ENCODE measurements around the gene TJAP1. TPM values are rescaled to one million over a fixed set of nuclear protein-coding genes. Genes with fewer than 3 reads are reported as not detected.

The TJAP1 gene
- total and polyA plus RNA-seq, 2 donors (not counting 3 experiments of a cell fraction or from before 2014, with no cell fraction given): 28.4 to 31.8 TPM

GRCh38 chr6:43447604-43448003 lies 29.8 kb upstream of the TJAP1 start:
- no peaks in the 10 kb centered on the region for H3K27me3 ChIP-seq (ENCODE audit: control insufficient read depth in 2 of 2, insufficient read depth in 2 of 2, low read length in 2 of 2)
- H3K9me3 ChIP-seq (replicated peaks; ENCODE audit: control insufficient read depth, insufficient read depth, low read length): no peaks in the 10 kb centered on the region
- no peaks in the 10 kb centered on the region for H3K9me1 ChIP-seq (replicated peaks; ENCODE audit: control insufficient read depth, extremely low read depth, insufficient read depth, low read length)
- H2AFZ ChIP-seq (ENCODE audit: low read depth, low read length): no peak overlapping the region
- FAIRE-seq (no peak), DNase-seq (ENCODE audit: low read depth, low spot score) (no peak)
- H3K4me2 ChIP-seq (ENCODE audit: insufficient read depth, low read length): no peak overlapping the region
- H3K27ac ChIP-seq (ENCODE audit: insufficient read depth, low read depth, low read length): no peak overlapping the region
- H3K36me3 ChIP-seq (ENCODE audit: control insufficient read depth in 2 of 2, extremely low read depth in 1 of 2, insufficient read depth in 2 of 2, low read length in 2 of 2): peaks cover 5 to 47% of the 10 kb centered on the region in 2 experiments
- no peaks in the 10 kb centered on the region for H3K79me2 ChIP-seq (ENCODE audit: control insufficient read depth, insufficient read depth, low read length)
- ChIA-PET CTCF (interaction anchor here (0.8 to 21.3 kb wide), 2 partner anchors 9 to 54 kb away, joined by 3 to 289 read pairs; partner anchors contain the start of gene LRRC73), POLR2A (no interaction called here)
- no peak overlapping the region for H3K9ac ChIP-seq (replicated peaks; ENCODE audit: extremely low read depth, insufficient read depth, low read length)
- intact Hi-C loops (cut with micrococcal nuclease) (no loop called here), dilution Hi-C loops (cut with MboI; ENCODE audit: extremely low pct_ligation_motif_present, low sequenced_read_pairs) (no loop called here)
- no peak for TF ChIP-seq MAX (IDR thresholded peaks at IDR 0.05; ENCODE audit: insufficient read depth, insufficient read length)
- no peak for TF ChIP-seq EZH2 (IDR thresholded peaks at IDR 0.05; ENCODE audit: borderline replicate concordance, low read depth, low read length, severe bottlenecking)
- no peak for TF ChIP-seq FOS (IDR thresholded peaks at IDR 0.05; ENCODE audit: borderline replicate concordance, insufficient read depth, low read length)
- no peak for TF ChIP-seq MYC (IDR thresholded peaks at IDR 0.05; ENCODE audit: low read depth, low read length)
- TF ChIP-seq POLR2A (IDR thresholded peaks at IDR 0.05; ENCODE audit: low read depth, low read length): no peak
- TF ChIP-seq POLR2AphosphoS5 (IDR thresholded peaks at IDR 0.05; ENCODE audit: insufficient read depth, low read depth, low read length): no peak
- TF ChIP-seq JUN (IDR thresholded peaks at IDR 0.05; ENCODE audit: borderline replicate concordance, insufficient read depth, insufficient read length, low read depth): no peak
- no peak for TF ChIP-seq CTCF (IDR thresholded peaks at IDR 0.05; ENCODE audit: extremely low read depth in 1 of 2, insufficient read depth in 1 of 2, low read depth in 1 of 2, low read length in 2 of 2)
- no peak for TF ChIP-seq GATA2 (IDR thresholded peaks at IDR 0.05; ENCODE audit: insufficient read depth, insufficient read length, low read depth, low read length)
- H4K20me1 ChIP-seq (replicated peaks; ENCODE audit: control insufficient read depth, extremely low read depth, insufficient read depth, low read length): no peaks in the 10 kb centered on the region
- no peaks in the 10 kb centered on the region for H3K4me1 ChIP-seq (ENCODE audit: control insufficient read depth, extremely low read depth, insufficient read depth, low read length)
- no TSS peak for BruUV-seq (replicated peaks)
- no peak overlapping the region for H3K4me3 ChIP-seq (replicated peaks in 1 of 3; ENCODE audit: insufficient read depth in 1 of 3, low read depth in 1 of 3, low read length in 3 of 3)
